ENCODE results near the gene GPX2. TPM values are rescaled to one million over a fixed set of nuclear protein-coding genes. Genes with fewer than 3 reads are reported as not detected.

GPX2 gene
- total RNA-seq, 1 experiment from 2014 or later: 1.3 TPM

DNA sequence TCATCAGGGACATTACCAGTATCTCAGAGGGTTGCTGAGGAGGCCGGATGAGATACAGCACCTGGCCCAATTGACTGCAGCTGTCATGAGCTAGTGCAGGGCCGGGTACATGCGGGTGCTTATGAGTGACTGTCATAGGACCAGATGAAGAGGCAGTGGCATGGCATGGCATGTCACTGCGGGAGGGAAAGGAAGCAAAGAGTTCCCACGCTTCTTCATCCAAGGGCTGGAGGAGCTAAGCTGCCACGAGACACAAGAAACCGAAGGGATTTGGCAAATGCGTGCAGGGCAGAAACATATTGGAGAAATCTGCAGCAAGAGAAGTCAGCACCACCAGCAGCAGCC lies 10.7 kb upstream of the GPX2 start:
- Histone ChIP-seq H3K27me3 (ENCODE audit: control insufficient read depth, insufficient read depth, low read length) (no peaks in the 10 kb centered on the region), H3K4me3 (ENCODE audit: insufficient read depth, low read depth, low read length) (no peak overlapping the region)

DNA sequence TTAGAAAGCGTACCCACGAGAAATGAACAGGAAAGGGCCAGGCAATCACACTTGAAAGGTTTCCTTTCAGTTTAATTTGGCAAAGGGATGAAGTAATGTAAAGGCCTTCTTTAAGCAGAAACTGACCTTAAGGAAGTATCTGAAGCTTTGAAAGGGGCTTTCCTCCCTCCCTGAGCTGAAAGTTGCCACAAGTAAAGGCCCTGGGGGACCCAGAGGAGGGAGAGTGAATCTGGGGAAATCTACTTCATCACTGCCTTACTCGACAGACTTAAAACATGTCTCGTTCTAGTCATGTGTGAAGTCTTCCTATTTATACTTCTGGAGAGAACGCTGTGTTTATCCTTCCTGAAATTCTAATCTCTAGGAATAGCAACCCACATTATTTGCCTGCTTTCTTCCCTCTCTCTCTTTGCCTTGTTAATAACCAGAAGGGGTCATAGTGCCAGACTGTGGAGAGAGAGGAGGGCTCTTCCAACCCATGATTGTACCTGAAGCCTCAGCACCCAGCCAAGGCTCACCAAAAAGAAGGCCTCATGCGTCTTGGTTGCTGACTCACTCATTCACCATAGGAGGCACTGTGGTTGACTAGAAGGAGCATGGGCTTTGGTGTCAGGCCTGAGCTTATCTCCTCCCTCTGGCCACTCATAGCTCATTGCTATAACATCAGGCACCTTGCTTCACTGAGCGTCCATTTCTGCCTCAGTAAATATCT lies 10.2 kb upstream of the GPX2 start:
- DNase-seq: peak; percentile 69
- Histone ChIP-seq H3K4me3 (ENCODE audit: insufficient read depth, low read depth, low read length) (no peak overlapping the region), H3K36me3 (replicated peaks; ENCODE audit: control insufficient read depth, insufficient read depth, low read length) (peaks cover 12% of the 10 kb centered on the region), H3K27me3 (ENCODE audit: control insufficient read depth, insufficient read depth, low read length) (no peaks in the 10 kb centered on the region)

More for the DNA sequence above, 10.7 kb upstream of the GPX2 start:
- DNase-seq: no peak
- H3K36me3 ChIP-seq (replicated peaks; ENCODE audit: control insufficient read depth, insufficient read depth, low read length): peaks cover 10% of the 10 kb centered on the region

GRCh38 chr14:64951724-64952123 lies 9.2 kb upstream of the GPX2 start:
- Histone ChIP-seq H3K27me3 (ENCODE audit: control insufficient read depth, insufficient read depth, low read length) (no peaks in the 10 kb centered on the region), H3K4me3 (ENCODE audit: insufficient read depth, low read depth, low read length) (no peak overlapping the region), H3K36me3 (replicated peaks; ENCODE audit: control insufficient read depth, insufficient read depth, low read length) (peaks cover 12% of the 10 kb centered on the region)
- DNase-seq: no peak

DNA sequence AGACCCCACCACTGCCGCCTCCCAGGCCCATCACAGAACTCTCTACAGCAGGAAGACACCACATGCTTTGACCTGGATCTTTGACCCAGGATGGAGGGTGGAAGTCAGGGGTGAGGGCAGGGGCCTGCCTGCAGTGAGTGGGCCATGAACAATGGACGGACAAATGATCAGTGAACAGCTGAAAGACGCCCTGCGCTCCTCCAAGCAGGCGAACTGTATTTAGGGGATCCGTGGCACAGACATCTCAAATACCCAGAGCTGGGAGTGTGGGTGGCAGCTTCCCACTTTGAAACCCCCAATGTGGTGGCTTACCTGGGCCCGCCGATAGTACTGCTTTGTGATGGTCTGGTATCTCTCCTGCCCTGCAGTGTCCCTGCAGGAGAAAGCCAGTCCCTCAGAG lies 8.7 kb upstream of the GPX2 start:
- peaks cover 12% of the 10 kb centered on the region for H3K36me3 ChIP-seq (replicated peaks; ENCODE audit: control insufficient read depth, insufficient read depth, low read length)
- peak; percentile 4 for DNase-seq
- no peak overlapping the region for H3K4me3 ChIP-seq (ENCODE audit: insufficient read depth, low read depth, low read length)

GRCh38 chr14:64950889-64951288 lies 8.3 kb upstream of the GPX2 start:
- DNase-seq: no peak
- Histone ChIP-seq H3K36me3 (replicated peaks; ENCODE audit: control insufficient read depth, insufficient read depth, low read length) (peaks cover 12% of the 10 kb centered on the region), H3K4me3 (ENCODE audit: insufficient read depth, low read depth, low read length) (no peak overlapping the region), H3K27me3 (ENCODE audit: control insufficient read depth, insufficient read depth, low read length) (no peaks in the 10 kb centered on the region)

More for the DNA sequence above, 8.7 kb upstream of the GPX2 start:
- H3K27me3 ChIP-seq (ENCODE audit: control insufficient read depth, insufficient read depth, low read length): no peaks in the 10 kb centered on the region

DNA sequence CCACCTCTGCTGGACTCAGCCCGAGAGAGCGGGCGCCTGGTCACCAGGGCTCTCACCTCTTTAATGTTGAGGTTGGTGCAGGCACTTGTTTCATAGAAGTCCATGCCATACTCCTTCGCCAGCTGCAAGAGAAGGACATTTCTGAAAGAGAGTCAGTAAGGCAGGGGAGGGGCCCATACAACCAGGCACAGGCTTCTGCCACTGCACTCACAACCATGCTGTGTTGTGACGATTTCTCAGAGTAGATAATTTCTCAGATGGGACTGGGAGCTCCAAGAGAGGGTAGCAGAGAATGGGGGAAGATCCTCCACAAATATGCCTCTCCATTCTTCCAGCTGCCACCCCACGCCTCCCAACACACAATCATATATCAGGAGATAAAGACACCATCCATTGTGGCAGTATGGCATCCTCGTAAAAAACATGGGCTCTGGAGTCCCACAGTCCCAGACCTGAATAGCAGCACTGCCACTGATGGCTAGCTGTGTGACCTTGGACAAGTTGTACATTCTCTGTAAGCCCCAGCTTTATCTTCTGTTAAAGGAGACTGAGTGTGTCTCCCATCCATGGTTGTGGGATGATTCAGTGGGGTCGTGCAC lies 6.2 kb upstream of the GPX2 start:
- Histone ChIP-seq H3K4me3 (ENCODE audit: insufficient read depth, low read depth, low read length) (no peak overlapping the region), H3K27me3 (ENCODE audit: control insufficient read depth, insufficient read depth, low read length) (no peaks in the 10 kb centered on the region), H3K36me3 (replicated peaks; ENCODE audit: control insufficient read depth, insufficient read depth, low read length) (peaks cover 12% of the 10 kb centered on the region)
- DNase-seq: peak; percentile 9

DNA sequence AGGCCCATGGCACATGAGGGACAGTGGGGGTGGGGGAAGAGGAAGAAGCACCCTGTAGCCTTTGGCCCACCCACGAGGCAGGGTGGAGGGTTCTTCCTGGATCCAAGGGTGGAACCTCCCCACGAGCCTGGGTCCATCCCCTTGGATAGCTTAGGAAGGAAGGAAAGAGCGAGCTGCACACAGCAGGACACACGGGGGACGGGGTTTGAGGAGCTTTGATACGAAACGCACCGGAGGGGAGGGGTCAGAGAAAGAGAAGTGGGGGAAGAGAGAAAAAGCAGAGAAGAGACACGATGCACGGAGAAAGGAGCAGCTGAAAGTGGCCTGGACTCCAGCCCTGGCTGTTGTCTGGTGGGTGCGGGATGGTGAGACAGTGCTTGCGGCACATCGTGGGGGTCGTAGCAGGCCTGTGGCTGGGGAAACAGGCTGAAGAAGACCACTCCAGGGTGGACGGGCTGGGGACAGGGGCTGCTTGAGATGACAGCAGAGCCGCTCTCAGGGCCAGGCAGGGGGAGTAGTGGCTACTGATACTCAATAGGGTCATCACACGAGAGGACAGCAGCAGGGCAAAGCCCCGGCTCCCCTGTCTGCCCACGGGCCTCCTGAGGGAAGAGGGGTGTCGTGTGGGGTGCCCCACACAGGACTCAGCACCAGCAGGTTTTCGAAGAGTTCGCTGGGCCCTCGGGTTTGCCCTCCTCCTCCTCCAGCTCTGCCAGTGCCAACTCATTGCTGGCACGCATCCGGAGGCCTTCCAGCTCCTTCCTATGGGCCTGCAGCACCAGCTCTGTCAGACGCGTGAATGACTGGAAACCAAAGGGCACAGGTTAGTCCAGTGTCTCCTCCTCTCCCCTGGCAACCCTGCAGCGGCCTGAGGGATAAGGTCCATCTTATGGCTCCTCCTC lies 5.4 kb upstream of the GPX2 start:
- H3K36me3 ChIP-seq (replicated peaks; ENCODE audit: control insufficient read depth, insufficient read depth, low read length): peaks cover 12% of the 10 kb centered on the region
- H3K27me3 ChIP-seq (ENCODE audit: control insufficient read depth, insufficient read depth, low read length): no peaks in the 10 kb centered on the region
- peak; percentile 23 for DNase-seq
- H3K4me3 ChIP-seq (ENCODE audit: insufficient read depth, low read depth, low read length): no peak overlapping the region

- Histone ChIP-seq H3K36me3 (replicated peaks; ENCODE audit: control insufficient read depth, insufficient read depth, low read length) (peaks cover 9% of the 10 kb centered on the region), H3K27me3 (ENCODE audit: control insufficient read depth, insufficient read depth, low read length) (no peaks in the 10 kb centered on the region), H3K4me3 (ENCODE audit: insufficient read depth, low read depth, low read length) (no peak overlapping the region)
- no peak for DNase-seq
These were observed 3.9 kb upstream of the GPX2 start for GRCh38 chr14:64946310-64947045.

- peak; percentile 4 for DNase-seq
- Histone ChIP-seq H3K36me3 (replicated peaks; ENCODE audit: control insufficient read depth, insufficient read depth, low read length) (peaks cover 7% of the 10 kb centered on the region), H3K4me3 (ENCODE audit: insufficient read depth, low read depth, low read length) (no peak overlapping the region), H3K27me3 (ENCODE audit: control insufficient read depth, insufficient read depth, low read length) (no peaks in the 10 kb centered on the region)
These were observed 3.1 kb upstream of the GPX2 start for GRCh38 chr14:64945431-64946178.

GRCh38 chr14:64944861-64945260 lies 2.3 kb upstream of the GPX2 start:
- no peak for DNase-seq
- H3K4me3 ChIP-seq (ENCODE audit: insufficient read depth, low read depth, low read length): no peak overlapping the region
- H3K36me3 ChIP-seq (replicated peaks; ENCODE audit: control insufficient read depth, insufficient read depth, low read length): peaks cover 7% of the 10 kb centered on the region
- H3K27me3 ChIP-seq (ENCODE audit: control insufficient read depth, insufficient read depth, low read length): no peaks in the 10 kb centered on the region

- Histone ChIP-seq H3K36me3 (replicated peaks; ENCODE audit: control insufficient read depth, insufficient read depth, low read length) (peaks cover 7% of the 10 kb centered on the region), H3K4me3 (ENCODE audit: insufficient read depth, low read depth, low read length) (no peak overlapping the region), H3K27me3 (ENCODE audit: control insufficient read depth, insufficient read depth, low read length) (no peaks in the 10 kb centered on the region)
- peak; percentile 16 for DNase-seq
These were observed 1.5 kb upstream of the GPX2 start for GRCh38 chr14:64944041-64944440.

DNA sequence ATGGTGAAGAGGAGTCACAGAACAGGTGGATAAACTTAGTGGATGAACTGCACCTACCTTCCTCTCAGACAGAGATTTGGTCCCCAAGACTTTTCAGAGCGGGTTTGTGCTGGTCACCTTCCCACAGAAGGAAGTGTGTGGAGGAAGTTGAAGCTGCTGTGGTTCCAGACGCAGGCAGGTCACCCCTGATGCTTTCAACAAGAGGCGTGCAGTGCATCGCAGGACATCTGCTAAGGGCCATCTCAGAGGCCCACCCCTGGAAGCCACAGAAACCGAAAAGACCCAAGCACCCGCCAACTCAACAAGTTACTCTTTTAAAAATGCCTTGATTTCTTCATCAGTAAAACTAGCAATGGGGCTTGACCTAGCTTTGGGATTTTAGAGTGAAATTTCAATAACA lies 1.0 kb upstream of the GPX2 start:
- Histone ChIP-seq H3K36me3 (replicated peaks; ENCODE audit: control insufficient read depth, insufficient read depth, low read length) (peaks cover 7% of the 10 kb centered on the region), H3K27me3 (ENCODE audit: control insufficient read depth, insufficient read depth, low read length) (no peaks in the 10 kb centered on the region), H3K4me3 (ENCODE audit: insufficient read depth, low read depth, low read length) (no peak overlapping the region)
- DNase-seq: no peak

- no peaks in the 10 kb centered on the region for H3K27me3 ChIP-seq (ENCODE audit: control insufficient read depth, insufficient read depth, low read length)
- H3K36me3 ChIP-seq (replicated peaks; ENCODE audit: control insufficient read depth, insufficient read depth, low read length): peaks cover 4% of the 10 kb centered on the region
- no peak for DNase-seq
- no peak overlapping the region for H3K4me3 ChIP-seq (ENCODE audit: insufficient read depth, low read depth, low read length)
These were observed 2.1 kb downstream of the GPX2 start for GRCh38 chr14:64940336-64940910.

Data from H7 (cell line).